ENCODE data around the gene A4GNT. TPM values are rescaled to one million over a fixed set of nuclear protein-coding genes. Genes with fewer than 3 reads are reported as not detected.

A4GNT gene
- total RNA-seq, 1 donor from 2014 or later: not detected

GRCh38 chr3:138118612-138119422 is 13.4 kb downstream of the A4GNT start:
- peak; percentile 61 for TF ChIP-seq CTCF (IDR thresholded peaks at IDR 0.05; ENCODE audit: unreplicated experiment)
- H3K36me3 Mint-ChIP-seq: peaks cover 2% of the 10 kb centered on the region
- no peaks in the 10 kb centered on the region for H3K27me3 Mint-ChIP-seq (ENCODE audit: low read depth)
- peak in 1 of 2 experiments; percentile 79 for DNase-seq (ENCODE audit: low spot score in 2 of 2, unreplicated experiment in 2 of 2)
- H3K4me3 Mint-ChIP-seq: no peak overlapping the region
- H3K27ac Mint-ChIP-seq: no peak overlapping the region
- H3K9me3 Mint-ChIP-seq: peaks cover 7% of the 10 kb centered on the region
- peaks cover 13% of the 10 kb centered on the region for H3K4me1 Mint-ChIP-seq

GRCh38 chr3:138114988-138115971 is 16.9 kb downstream of the A4GNT start, which contains the start of gene DZIP1L:
Gene DZIP1L, minus strand, starts transcription at chr3:138115608. Its CDS starts 11,637 bp downstream, at chr3:138103971.
- DNase-seq (ENCODE audit: low spot score in 2 of 2, unreplicated experiment in 2 of 2): peak; percentile 37 to 73
- peaks cover 22% of the 10 kb centered on the region for H3K4me1 Mint-ChIP-seq
- no peak for TF ChIP-seq CTCF (IDR thresholded peaks at IDR 0.05; ENCODE audit: unreplicated experiment)

DNA sequence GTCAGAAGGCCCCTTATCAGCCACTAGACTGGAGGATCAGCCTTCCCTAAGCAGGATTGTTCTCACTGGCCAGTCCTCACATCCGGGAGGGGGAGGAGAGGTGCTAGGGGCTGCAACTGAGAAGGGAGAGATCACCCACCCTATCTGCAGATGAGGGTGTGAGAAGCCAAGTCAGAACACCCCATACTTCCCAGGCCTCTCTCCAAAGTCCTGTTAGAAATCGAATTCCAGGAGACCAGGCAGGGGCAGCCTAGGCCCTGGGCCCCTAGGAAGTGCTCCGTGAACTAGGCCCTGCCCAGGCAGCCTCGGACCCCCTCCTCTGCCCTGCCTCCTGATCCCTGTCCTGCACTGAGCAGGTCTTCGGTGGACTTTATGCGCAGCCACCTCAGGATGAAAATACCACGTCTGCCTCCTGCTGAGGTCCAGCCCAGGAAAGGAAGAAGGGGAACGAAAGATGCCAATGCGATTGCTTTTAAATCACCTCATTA is 17.7 kb downstream of the A4GNT start:
- no peaks in the 10 kb centered on the region for H3K9me3 Mint-ChIP-seq
- TF ChIP-seq CTCF (IDR thresholded peaks at IDR 0.05; ENCODE audit: unreplicated experiment): no peak
- no peaks in the 10 kb centered on the region for H3K36me3 Mint-ChIP-seq
- no peak for DNase-seq (ENCODE audit: low spot score in 2 of 2, unreplicated experiment in 2 of 2)
- peak overlapping the region; percentile 74 for H3K27ac Mint-ChIP-seq
- no peaks in the 10 kb centered on the region for H3K27me3 Mint-ChIP-seq (ENCODE audit: low read depth)
- peaks cover 22% of the 10 kb centered on the region for H3K4me1 Mint-ChIP-seq
- peak overlapping the region; percentile 76 for H3K4me3 Mint-ChIP-seq

More at GRCh38 chr3:138114988-138115971, 16.9 kb downstream of the A4GNT start, which contains the start of gene DZIP1L:
- Mint-ChIP-seq H3K27me3 (ENCODE audit: low read depth) (no peaks in the 10 kb centered on the region), H3K4me3 (peak within 1 kb of the TSS; percentile 76), H3K9me3 (no peaks in the 10 kb centered on the region), H3K36me3 (no peaks in the 10 kb centered on the region), H3K27ac (peak within 1 kb of the TSS; percentile 95)

GRCh38 chr3:138113326-138113725 is 18.9 kb downstream of the A4GNT start:
- Mint-ChIP-seq H3K36me3 (no peaks in the 10 kb centered on the region), H3K27ac (peak overlapping the region; percentile 39), H3K27me3 (ENCODE audit: low read depth) (no peaks in the 10 kb centered on the region), H3K4me3 (no peak overlapping the region), H3K9me3 (no peaks in the 10 kb centered on the region), H3K4me1 (peaks cover 22% of the 10 kb centered on the region)
- TF ChIP-seq CTCF (IDR thresholded peaks at IDR 0.05; ENCODE audit: unreplicated experiment): no peak
- DNase-seq (ENCODE audit: low spot score in 2 of 2, unreplicated experiment in 2 of 2): no peak

DNA sequence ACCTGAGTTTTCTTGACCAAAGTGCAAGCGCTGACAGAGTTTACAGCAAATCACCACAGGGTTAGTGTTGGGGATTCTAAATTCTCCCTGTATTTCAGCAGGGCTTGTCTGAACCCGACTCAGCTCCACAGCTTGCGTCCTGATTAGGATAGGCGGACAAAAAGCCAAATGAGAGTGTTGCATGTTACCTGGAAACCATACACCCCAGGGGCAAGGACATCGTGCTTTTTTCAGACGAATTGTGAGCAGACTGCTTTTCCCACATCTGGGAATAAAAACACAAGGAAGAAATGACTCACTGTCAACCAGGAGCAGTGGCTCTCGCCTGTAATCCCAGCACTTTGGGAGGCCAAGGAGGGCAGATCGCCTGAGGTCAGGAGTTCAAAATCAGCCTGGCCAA is 19.8 kb downstream of the A4GNT start:
- DNase-seq (ENCODE audit: low spot score in 2 of 2, unreplicated experiment in 2 of 2): no peak
- H3K27me3 Mint-ChIP-seq (ENCODE audit: low read depth): no peaks in the 10 kb centered on the region
- peaks cover 22% of the 10 kb centered on the region for H3K4me1 Mint-ChIP-seq
- no peaks in the 10 kb centered on the region for H3K36me3 Mint-ChIP-seq
- no peaks in the 10 kb centered on the region for H3K9me3 Mint-ChIP-seq
- H3K4me3 Mint-ChIP-seq: no peak overlapping the region
- no peak for TF ChIP-seq CTCF (IDR thresholded peaks at IDR 0.05; ENCODE audit: unreplicated experiment)
- H3K27ac Mint-ChIP-seq: no peak overlapping the region

Measured in mesothelial cell of epicardium (in vitro differentiated cells).